Dermis microvascular lymphatic vessel endothelial cell (primary cell): ENCODE data around the gene RNF220. TPM values are rescaled to one million over a fixed set of nuclear protein-coding genes. Genes with fewer than 3 reads are reported as not detected.
"Not testable (repeated sequence)": the region's sequence is repeated elsewhere in the genome, so short reads cannot be mapped to it uniquely, and the experiment has no call there.

Experiments
- DNase-seq, 2 donors: peaks; one replicate each; pipeline versions ENCODE4 v3.0.0 to v3.0.0-alpha.2; 2010; ENCODE audit warnings: low read depth in 2 of 2
- total RNA-seq: library from RNA; depleted of rRNA; stranded (reverse); fragments of >200 nt; gene quantifications from 2 replicates; pipeline ENCODE4 v1.2.1, GENCODE V29; 2014

RNF220 gene
- total RNA-seq, 1 donor from 2014 or later: 45.6 TPM

DNA sequence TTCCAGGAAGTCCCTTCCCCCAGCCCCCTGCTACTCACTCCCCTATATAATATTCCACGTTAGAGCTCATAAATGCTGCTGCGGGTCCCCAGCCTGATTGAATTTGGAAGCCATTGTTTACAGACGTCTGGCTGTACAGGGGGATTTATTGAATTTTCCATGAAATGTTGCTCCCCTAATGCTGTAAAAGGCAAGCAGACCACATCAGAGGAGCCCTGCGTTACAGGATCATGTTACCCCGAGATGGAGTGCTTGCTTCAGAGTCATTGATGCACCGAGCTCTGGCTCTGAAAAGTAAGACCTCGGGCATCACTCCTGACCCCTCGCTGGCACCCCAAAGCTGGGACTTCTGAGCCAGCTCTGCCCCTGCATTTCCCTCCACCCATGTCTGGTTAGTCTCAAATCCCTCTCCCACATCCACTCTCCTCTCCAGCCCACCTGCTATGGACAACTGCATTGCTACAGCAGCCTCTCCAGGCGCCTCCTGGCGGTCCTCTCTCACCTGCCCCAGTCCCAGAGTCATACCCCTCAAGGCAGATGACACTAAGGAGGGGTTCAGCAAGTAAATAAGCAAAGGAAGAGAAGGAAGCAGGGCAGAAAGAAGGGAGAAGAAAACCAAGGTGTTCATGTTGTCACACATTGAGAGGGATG is 141.5 kb downstream of the RNF220 start:
- DNase-seq: no peak

DNA sequence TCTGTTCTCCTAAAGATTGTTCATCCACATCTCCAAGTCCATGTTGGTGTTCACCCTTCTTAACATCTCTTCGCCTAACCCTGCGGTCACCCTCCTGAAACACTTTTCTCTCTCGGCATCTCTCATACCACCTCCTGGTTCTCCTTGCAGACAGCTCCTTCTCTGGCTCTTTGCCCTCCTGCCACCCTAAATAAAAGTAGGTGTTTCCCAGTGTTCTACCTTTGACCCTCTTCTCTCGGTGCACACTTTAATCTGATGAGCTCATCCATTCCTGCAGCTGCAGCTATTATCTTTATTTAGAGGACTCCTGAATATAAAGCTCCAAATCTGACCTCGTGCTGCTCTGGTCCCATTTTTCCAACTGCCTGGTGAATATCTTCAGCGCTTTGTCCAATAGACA is 142.3 kb downstream of the RNF220 start:
- DNase-seq: no peak

DNA sequence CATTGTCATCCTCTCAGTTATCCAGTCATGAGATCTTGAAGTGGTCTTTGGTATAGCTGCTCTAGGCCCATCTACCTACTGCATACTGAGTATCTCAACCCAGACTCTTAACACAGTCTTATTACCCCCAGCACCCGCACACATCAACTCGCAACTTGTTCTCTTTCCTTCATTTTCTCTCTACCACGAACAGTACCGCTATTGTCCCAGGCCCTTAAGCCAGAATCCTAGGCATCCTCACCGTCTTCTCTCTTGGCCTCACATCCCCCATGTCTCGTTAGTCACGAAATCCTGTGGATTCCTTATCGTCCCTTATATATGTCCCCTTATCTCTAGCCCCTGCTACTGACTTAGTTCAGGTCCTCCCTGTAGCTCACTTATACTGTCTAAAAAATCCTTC is 142.8 kb downstream of the RNF220 start:
- DNase-seq: no peak

DNA sequence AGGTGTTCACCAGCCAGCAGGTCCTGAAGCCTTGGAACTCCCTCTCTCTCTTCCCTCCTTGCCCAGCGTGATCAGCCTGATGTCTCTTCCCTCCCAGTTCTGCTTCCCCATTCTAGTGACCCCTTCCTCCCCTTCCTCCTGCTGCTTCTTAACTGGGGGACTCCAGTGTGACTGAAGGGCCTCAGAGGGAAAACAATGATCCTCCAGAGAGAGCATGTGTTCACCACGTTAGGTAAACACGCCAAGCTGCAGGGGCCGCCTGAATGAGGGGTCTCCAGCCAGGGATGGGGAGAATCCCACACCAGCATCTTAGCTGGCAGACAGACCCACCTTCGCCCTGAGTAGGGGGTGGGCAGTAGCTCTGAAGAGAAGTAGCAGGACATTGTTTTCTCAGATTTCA is 144.5 kb downstream of the RNF220 start:
- DNase-seq: no peak

DNA sequence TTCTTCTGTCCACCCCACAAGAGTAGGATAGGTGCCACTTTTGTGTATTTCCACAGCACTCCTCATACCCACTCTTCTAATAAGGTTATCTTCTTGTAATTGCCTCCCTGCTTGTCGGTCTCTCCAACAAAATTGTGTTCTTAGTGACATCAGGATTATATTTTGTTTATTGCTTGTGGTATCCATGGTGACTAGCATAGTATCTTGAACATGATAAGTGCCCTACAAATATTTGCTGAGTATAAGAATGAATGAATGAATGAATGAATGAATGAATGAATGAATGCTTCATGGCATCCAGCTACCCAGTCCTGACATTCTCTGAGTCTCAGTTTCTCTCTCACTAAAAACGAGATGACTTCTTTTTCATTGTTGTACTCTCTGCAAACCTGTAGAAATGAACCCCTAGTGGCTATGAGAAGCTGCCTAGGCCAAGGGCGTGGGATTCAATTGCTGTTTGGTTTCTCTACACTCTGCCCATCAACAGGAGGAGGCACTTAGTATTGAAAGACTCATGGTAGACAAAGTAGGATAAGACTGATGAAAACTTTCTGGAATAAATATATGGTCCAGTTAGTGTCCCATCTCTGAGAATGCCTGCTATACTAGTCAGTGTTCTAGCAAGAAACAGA is 148.2 kb downstream of the RNF220 start:
- DNase-seq: no peak

DNA sequence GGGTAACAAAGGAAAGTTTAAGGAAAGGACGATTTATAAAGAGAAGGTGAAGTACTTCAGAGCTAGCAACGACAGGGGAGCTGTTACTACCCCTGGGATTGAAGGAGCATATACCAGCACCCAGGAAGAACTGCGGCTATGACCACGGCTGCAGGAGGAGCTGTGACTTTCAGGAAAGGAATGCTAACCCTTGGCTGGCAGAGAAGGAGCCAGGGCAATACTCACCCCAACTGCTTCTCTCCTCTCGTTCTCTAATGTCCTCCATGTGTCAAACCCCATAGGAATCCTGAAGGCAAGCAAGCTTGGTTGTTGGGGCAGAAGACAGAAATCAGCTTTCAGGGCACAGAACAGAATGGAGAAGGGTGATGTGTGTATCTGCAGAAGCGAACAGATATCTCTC is 148.7 kb downstream of the RNF220 start:
- no peak for DNase-seq

DNA sequence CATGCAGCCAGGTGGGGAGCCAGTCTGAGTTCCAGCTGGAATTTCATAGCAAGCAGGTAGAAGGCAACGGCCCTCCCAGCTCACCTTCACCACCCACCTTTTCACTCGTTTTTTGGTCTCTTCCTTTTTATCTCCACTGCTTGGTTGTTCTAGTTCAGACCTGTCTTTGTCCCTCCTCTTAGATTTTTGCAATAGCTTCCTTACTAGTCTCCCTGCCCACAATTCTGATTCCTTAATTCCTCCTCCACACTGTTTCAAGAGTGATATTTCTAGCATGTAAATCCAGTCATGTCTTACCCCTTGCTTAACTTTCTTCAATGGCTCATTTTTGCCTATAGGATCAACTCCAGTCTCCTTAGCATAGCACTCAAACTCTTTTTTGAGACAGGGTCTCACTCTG is 149.7 kb downstream of the RNF220 start:
- no peak for DNase-seq

DNA sequence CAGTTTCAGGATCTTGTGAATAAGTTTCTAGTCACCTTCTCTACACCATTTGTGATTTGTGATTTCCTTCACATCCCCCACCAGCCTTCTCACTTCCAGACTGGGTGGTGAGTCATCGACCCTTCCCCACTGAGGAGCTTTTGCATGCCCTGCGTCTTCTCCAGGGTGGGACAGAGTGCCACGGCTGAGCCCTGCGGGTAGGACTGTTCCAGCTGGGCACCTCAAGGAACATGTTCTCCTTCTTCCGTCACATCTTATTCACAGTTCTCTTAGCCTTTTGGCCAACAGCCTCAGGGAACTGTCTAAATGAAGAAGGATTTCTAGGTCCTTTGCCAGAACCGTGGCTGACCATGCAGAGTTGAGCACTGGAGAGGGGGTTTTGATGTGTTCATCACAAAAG is 152.7 kb downstream of the RNF220 start:
- DNase-seq: no peak

DNA sequence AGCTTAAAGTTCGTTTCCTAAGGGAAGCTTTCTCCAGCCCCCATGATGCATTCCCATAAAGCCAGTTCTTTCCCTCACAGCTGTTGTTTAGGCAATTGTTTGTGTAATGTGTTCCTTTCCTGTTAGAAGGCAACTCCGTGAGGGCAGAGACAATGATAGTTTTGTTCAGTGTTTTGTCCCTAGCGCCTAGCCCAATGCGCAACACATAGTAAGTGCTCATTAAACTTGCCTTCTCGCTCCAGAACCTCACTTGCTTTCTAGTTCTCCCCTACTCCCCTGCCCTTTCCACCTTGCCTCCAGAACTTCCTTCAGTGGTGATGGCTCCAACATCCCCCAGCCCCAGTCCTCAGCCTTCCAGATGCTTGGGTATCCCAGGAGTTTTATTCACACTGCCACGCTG is 153.8 kb downstream of the RNF220 start:
- no peak for DNase-seq

DNA sequence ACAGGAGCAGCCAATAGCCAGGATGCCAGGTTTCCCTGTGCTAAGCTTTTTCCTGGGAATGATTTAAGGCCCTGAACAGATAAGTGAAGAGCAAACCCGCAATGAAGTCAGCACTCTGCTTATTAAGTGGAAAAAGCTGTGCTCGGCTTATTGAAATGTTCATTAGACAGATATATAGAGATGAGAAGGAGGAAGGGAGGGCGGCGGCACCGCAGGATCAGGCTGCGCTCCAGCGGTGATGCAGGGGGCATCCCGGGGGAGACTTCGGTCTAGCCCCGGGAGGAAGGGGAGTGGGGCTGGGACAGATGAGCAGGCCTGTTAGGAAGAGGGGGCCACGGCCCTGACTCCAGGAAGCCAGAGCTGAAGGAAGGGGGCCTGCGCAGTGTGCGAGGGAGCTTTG is 154.3 kb downstream of the RNF220 start:
- no peak for DNase-seq

DNA sequence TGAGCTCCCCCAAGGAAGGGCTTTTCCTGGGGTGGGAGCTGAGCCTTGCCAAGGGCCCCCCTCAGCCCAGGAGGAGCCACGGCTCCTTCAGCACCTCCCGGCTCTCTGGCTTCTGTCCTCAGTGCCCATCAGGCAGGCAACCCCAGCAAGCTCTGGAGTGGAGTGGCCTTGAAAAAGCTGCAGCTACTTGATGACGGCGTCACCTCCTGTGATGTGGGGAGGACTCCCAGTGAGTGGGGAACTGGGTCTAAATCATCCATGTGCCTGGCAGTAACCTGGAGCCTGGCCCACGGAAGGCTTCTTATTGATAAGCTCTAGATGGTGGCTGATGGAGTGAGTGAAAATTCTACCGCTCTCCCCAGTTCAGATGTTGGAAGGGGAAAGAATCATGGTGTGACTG is 154.9 kb downstream of the RNF220 start:
- DNase-seq: no peak

DNA sequence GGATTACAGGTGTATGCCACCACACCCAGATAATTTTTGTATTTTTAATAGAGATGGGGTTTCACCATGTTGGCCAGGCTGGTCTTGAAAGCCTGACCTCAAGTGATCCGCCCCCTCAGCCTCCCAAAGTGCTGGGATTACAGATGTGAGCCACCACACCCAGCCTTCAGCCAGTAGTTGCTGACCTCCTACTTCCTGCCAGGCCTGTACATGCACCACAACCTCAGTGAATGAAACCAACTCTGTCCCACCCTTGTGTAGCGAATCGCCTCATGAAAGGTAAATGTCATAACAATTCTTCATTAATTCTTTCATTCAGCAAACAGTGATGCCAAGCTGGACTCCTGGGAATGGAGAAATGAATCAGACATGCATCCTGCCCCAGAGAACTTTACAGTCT is 155.6 kb downstream of the RNF220 start:
- not testable (repeated sequence) for DNase-seq

DNA sequence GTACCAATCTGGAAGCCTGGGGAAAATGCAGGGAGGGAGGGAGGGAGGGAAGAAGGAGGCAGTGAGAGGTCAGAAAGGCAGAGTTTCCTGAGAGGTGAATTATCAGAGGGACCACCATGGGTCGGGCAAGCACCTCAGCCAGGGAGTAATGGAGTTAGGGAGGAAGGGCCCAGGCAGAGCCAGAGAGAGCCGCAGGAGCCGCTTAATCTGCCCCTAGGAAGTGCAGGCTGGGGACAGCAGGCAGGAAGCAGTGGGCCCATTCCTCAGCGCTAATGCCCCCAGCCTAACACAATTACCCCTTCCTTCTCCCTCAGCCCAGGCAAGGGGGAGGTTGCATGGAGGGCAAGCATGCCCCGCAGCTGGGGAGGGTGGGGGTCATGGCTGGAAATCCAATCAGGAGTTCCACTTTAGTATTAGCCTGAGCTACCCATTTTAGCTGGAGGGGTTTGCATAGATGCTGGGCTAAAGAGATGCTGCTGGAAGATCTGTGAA is 160.2 kb downstream of the RNF220 start:
- no peak for DNase-seq

DNA sequence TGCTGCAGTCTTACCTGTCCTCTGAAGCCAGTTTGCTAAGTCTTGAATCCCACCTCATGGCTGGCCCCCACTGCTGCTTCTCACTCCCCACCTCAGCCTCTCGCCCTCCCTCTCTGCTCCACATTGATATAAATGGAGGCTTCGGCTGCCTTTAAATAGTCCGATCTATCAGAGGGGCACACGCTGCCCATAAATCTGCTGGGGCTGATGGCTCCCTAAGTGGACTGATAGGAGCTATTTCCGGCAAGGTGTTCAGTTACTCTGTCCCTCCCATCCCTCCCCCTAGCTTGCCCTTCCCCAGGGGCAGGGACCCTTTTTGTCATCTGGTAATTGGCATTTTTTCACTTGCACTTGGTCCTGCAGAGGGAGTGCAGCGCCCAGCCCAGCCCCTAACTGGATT is 160.8 kb downstream of the RNF220 start:
- no peak for DNase-seq

DNA sequence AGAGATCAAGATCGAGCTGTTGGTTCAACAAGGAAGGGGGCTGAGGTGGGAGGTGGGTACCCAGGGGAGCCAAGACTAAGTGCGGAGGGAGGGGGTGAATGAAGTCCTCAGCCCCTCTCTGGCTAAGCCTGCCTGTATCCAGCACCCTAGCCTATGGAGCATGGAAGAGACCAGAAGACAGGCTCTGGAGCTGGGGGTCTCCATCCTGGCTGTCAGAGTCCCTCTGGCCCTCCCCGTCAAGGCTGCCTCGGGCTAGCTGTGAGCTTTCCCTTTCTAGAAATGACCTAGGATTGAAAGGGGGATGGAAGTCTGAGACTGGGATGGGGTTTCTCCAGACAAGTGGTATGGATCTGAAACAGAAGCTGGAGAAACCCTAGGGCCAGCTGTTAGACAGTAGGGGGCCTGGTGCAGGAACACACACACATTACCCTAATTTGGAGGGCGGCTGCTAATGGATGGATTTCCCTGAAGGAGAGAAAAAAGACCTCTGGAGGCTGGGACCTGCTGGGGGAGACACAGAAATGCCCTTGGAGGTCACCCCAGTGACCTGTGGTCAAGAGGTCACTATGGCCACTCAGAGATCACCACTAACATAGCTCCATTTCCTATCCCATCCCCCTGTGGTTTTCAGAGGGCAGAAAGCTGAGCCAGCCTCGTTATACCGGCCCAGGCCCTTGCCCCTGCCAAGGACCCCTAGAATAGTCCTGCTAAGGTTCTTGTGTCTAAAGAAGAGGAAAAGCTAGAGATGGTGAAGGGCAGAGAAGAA is 161.4 kb downstream of the RNF220 start:
- no peak for DNase-seq

DNA sequence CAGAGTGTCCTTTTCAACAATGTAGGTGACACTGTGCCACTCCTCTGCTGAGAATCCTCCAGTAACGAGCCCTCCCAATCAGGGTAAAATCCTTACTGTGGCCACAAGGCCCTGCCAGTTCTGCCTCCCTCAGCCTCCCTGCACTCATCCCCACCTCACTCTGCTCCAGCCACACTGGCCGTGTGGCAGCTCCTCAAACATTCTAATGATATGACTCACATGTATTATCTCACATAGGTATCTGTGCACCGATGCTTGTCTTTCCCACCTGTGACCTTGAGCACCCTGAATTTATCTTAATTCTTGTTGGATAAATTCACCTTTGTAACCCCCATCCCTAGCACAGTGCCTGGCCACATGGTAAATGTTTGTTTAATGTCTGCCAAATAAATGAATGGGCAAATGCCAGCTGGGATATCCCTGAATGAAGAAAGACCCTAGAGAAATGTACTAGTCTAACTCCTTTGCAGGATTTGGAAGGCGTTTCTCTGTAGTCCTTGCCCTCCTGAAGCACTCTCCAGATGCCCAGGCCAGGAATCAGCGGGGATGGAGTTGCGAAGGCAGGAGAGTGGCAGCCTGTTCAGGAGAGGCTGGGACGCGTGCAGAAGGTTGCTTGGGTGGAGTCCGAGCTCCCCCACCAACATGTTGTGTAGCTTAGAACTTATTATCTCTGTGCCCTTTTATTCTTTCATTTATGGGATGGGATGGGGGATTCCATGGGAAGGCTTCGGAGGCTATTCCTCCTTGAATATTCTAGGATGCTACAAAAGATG is 163.3 kb downstream of the RNF220 start:
- DNase-seq: no peak

DNA sequence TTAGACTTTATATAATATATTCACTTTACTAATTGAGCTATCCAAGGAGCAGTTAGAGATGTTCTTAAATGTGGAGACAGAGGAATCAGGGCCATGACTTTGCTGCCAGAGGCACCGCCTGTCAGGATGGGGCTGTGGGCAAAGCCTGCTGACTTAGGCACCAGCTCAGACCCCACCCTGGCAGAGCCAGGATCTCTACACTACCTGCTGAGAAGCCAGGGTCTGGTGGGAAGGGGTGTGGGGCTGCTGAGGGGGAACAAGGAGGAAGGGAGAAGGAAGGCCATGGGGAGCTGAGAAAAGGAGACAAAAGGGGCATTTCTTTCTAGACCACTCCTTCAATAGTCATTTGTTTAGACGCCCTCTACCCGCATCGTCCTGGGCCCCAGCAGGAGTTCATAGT is 164.4 kb downstream of the RNF220 start:
- DNase-seq: no peak

DNA sequence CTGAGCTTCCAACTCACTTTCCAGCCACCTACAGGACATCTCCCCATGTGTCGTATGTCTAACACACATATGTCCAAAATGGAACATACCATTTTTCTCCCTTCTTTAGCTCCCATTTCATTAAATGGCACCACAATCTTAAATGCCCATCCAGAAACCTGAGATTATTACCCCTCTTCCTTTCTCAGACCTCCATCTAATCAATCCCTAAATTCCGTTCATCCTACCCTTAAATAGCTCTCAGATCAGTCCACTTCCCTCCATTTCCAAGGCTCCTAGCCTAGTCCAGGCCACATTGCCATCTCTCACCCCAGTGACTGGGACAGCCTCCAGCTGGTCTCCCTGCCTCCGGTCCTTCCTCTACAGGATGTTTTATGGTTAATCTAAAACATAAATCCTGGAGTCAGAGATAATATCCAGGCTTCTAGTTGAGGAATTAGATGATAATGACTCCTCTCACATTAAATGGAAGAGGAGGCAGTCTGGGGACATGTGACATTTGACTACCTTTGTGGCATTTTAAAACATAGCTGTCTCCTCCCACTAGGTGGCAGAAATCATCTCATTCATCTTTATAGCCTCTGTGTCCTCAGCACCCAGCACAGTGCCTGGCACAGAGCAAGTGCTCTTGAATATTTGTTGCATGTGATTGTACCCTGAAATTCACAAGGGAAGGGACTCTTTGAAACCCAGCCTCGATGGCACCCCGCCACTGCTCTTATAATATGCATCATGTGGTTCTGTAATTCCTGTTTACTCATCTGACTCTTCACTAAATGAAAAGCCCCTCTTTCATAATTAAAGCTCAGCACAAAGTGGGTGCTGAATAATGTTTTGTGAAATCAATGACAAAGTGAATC is 166.9 kb downstream of the RNF220 start:
- peak; percentile 14 to 23 for DNase-seq

DNA sequence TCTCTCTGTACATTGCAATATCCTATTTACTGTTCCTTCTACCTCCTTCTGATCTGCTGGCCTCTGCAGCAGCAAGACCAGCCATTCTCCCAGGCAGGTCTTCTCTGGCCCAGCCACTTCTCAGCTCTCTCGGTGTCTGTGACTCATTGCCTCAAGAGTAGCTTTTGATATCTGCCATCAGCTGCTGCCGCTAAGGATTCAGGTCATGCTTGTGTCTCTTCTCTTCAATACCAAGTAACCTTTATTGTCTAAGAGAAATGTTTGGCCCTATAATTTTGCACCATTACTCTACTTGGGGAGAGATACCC is 167.5 kb downstream of the RNF220 start:
- no peak for DNase-seq

DNA sequence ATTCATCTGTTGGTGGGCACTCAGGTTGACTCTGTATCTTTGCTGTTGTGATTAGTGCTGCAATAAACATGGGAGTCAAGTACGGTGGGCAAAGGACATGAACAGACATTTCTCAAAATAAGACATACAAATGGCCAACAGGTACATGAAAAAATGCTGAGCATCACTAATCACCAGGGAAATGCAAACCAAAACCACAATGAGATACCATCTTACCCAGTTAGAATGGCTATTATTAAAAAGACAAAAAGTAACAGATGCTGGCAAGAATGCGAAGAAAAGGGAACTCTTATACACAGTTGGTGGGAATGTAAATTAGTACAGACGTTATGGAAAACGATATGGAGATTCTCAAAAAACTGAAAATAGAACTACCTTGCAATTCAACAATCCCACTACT is 170.3 kb downstream of the RNF220 start:
- no peak for DNase-seq

DNA sequence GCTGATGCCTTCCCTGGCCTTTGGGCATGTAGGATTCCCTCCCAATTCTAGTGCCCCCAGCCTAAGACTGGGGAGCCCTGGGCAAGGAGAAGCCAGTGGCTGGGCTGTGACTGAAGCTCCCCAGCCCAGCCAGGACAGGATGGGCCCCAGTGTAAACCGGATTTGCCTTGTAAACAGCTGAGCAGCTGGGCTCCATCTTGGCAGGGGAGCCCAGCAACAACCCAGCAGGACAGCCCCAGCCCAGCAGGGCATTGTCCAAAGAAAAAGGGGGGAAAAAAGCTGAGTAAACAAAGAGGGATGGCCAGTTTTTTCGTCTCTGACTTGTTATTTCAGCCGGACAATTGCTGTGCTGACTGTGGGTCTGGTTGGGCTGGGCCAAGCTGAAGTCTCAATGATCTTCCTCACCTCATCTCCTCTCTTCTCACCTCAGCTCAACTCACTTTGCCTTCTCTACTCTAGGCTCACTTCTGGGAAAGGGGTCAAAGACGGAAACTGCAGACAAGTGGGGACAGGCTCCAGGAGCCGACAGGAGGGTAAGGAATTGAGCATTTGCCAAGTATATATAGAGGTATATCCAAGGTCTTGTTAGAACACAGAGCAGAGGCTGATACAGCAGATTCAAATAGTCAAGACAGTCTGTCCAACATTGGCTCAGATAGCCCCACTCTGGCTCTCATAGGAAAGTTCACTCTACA is 171.5 kb downstream of the RNF220 start:
- peak; percentile 4 to 70 for DNase-seq
